K562 treated with DMSO at 1 percent for 4 hours (cell line): ENCODE data around the gene JUNB. TPM values are rescaled to one million over a fixed set of nuclear protein-coding genes. Genes with fewer than 3 reads are reported as not detected.

Source experiments
- total RNA-seq: library from RNA; unstranded; fragments of 300-600 nt; gene quantifications from 2 replicates; pipeline ENCODE4 v1.2.3, GENCODE V29; 2022; ENCODE audit not compliant: insufficient read depth

The JUNB gene
- total RNA-seq: 74.2 and 74.3 TPM in 2 replicates

GRCh38 chr19:12791345-12792050 is at the start of gene JUNB:
JUNB (plus strand) TSS chr19:12791486; CDS start chr19:12791772, 286 bp downstream.

GRCh38 chr19:12751635-12752034 is 39.7 kb upstream of the JUNB start, which contains the start of gene BEST2:
BEST2 (plus strand) TSS chr19:12751791; CDS start chr19:12752593, 802 bp downstream.

GRCh38 chr19:12774588-12775555 is 16.4 kb upstream of the JUNB start, which contains the start of gene HOOK2:
HOOK2 (minus strand) TSS chr19:12775552; CDS start chr19:12775449, 103 bp downstream.

GRCh38 chr19:12801466-12802266 is 10.4 kb downstream of the JUNB start, which contains the start of the genes PRDX2 and THSD8:
PRDX2 (minus strand) TSS chr19:12801800; CDS start chr19:12801261, 539 bp downstream.
THSD8 (plus strand) TSS chr19:12802069; CDS start chr19:12802072, 3 bp downstream.

GRCh38 chr19:12806242-12807081 is 15.2 kb downstream of the JUNB start, which contains the start of gene RNASEH2A:
RNASEH2A (plus strand) TSS chr19:12806584; CDS start chr19:12806674, 90 bp downstream.

GRCh38 chr19:12834566-12834943 is 43.3 kb downstream of the JUNB start, which contains the start of gene RTBDN:
RTBDN (minus strand) TSS chr19:12834579; CDS start chr19:12829979, 4,600 bp downstream.

GRCh38 chr19:12838182-12838885 is 47.0 kb downstream of the JUNB start, which contains the start of gene MAST1:
MAST1 (plus strand) TSS chr19:12838515; CDS start chr19:12838573, 58 bp downstream.

Other genes with a start within 250 kb of the JUNB start
- gene ZNF564, start 240.0 kb upstream of the JUNB start, total RNA-seq: 2.7 and 3.2 TPM in 2 replicates
- 1.8 TPM in 2 replicates for gene ZNF490, start 180.7 kb upstream of the JUNB start, total RNA-seq
- gene ZNF791, start 180.6 kb upstream of the JUNB start, total RNA-seq: 4.7 and 5.7 TPM in 2 replicates
- 112 and 118 TPM in 2 replicates for gene MAN2B1, start 124.7 kb upstream of the JUNB start, total RNA-seq
- gene WDR83, start 124.7 kb upstream of the JUNB start, total RNA-seq: 13.2 and 16.5 TPM in 2 replicates
- gene DHPS, start 109.6 kb upstream of the JUNB start, total RNA-seq: 115 and 119 TPM in 2 replicates
- gene GNG14, start 103.5 kb upstream of the JUNB start, total RNA-seq: not detected in 2 replicates
- 9.8 and 12.8 TPM in 2 replicates for gene FBXW9, start 94.9 kb upstream of the JUNB start, total RNA-seq
- 24.6 and 26.8 TPM in 2 replicates for gene TNPO2, start 67.6 kb upstream of the JUNB start, total RNA-seq
- gene TRIR, start 56.8 kb upstream of the JUNB start, total RNA-seq: 429 and 468 TPM in 2 replicates
- gene GET3, start 54.0 kb upstream of the JUNB start, total RNA-seq: 93.8 and 110 TPM in 2 replicates
- gene BEST2, start 39.7 kb upstream of the JUNB start, total RNA-seq: not detected in 2 replicates
- 14.4 and 15.7 TPM in 2 replicates for gene HOOK2, start 15.9 kb upstream of the JUNB start, total RNA-seq
- 371 and 398 TPM in 2 replicates for gene PRDX2, start 10.3 kb downstream of the JUNB start, total RNA-seq
- 2.4 TPM in 1 of 2 replicates, not detected in the other for gene THSD8, start 10.6 kb downstream of the JUNB start, total RNA-seq
- gene RNASEH2A, start 15.1 kb downstream of the JUNB start, total RNA-seq: 55.9 and 64.5 TPM in 2 replicates
- gene RTBDN, start 43.1 kb downstream of the JUNB start, total RNA-seq: not detected in 2 replicates
- 5.8 and 8.0 TPM in 2 replicates for gene MAST1, start 47.0 kb downstream of the JUNB start, total RNA-seq
- gene DNASE2, start 90.0 kb downstream of the JUNB start, total RNA-seq: 145 and 148 TPM in 2 replicates
- gene KLF1, start 95.7 kb downstream of the JUNB start, total RNA-seq: 30.8 and 50.0 TPM in 2 replicates
- gene GCDH, start 99.7 kb downstream of the JUNB start, total RNA-seq: 10.2 and 12.5 TPM in 2 replicates
- gene SYCE2, start 127.8 kb downstream of the JUNB start, total RNA-seq: 1.4 and 2.5 TPM in 2 replicates
- gene FARSA, start 142.2 kb downstream of the JUNB start, total RNA-seq: 105 and 107 TPM in 2 replicates
- gene CALR, start 147.1 kb downstream of the JUNB start, total RNA-seq: 624 and 631 TPM in 2 replicates
- 148 and 165 TPM in 2 replicates for gene RAD23A, start 154.4 kb downstream of the JUNB start, total RNA-seq
- 32.9 and 34.3 TPM in 2 replicates for gene GADD45GIP1, start 165.7 kb downstream of the JUNB start, total RNA-seq
- 0.71 TPM in 1 of 2 replicates, not detected in the other for gene DAND5, start 178.1 kb downstream of the JUNB start, total RNA-seq
- gene NFIX, start 204.0 kb downstream of the JUNB start, total RNA-seq: 7.7 and 11.9 TPM in 2 replicates